Pancreas (tissue), 10 donors: Measurements from ENCODE around the gene PDZD4. TPM values are rescaled to one million over a fixed set of nuclear protein-coding genes. Genes with fewer than 3 reads are reported as not detected.

Experiments
- ATAC-seq, 4 donors: fragments of 200-7000 bp; cut with Tn5 transposase; one replicate each; pipeline versions ENCODE4 v1.8.0 to v1.9.1; 2020; ENCODE audit warnings: mild to moderate bottlenecking in 4 of 4, moderate library complexity in 4 of 4
- DNase-seq, 6 donors: peaks; one replicate each; pipeline ENCODE4 v3.0.0-alpha.2; 2020
- FAIRE-seq: peaks from 2 replicates; lab custom pipeline; 2012; peaks lifted over from hg19 to GRCh38; lab: Jason Lieb, UNC
- H3K27ac ChIP-seq, 4 donors: fragments of 200-600 bp; sonication (generic); 1 replicate in 3 of 4; 2 replicates in 1 of 4; pipeline versions ENCODE4 v1.5.0 to v1.8.0; 2020
- H3K27me3 ChIP-seq, 4 donors: fragments of 200-600 bp; one replicate each; pipeline ENCODE4 v1.8.0; 2021
- H3K36me3 ChIP-seq, 3 donors: fragments of 200-600 bp; sonication (generic) in 1 of 3; one replicate each; pipeline versions ENCODE4 v1.5.0 to v1.8.0; 2020 to 2021
- H3K4me1 ChIP-seq, 3 donors: fragments of 200-600 bp; one replicate each; pipeline ENCODE4 v1.8.0; 2021
- H3K4me3 ChIP-seq, 4 donors: fragments of 200-600 bp; sonication (generic) in 2 of 4; one replicate each; pipeline versions ENCODE4 v1.5.0 to v1.8.0; 2020 to 2021
- H3K9me3 ChIP-seq, 4 donors: fragments of 200-600 bp; one replicate each; pipeline ENCODE4 v1.8.0; 2021
- CTCF ChIP-seq, 4 donors: fragments of 200-600 bp; sonication (generic) in 3 of 4; IDR thresholded peaks; one replicate each; pipeline versions ENCODE4 v1.5.0 to v1.8.0; 2021; ENCODE audit warnings: antibody characterized with exemption in 4 of 4
- WGBS, 2 donors: extraction: QIAGEN DNeasy Blood & Tissue Kit; methylation state at CpG; one replicate each; pipeline ENCODE4 v1.1.7; 2013; 5-methylcytosine and 5-hydroxymethylcytosine counted together
- intact Hi-C, 3 donors: fragments of 100-400 bp; cut with DNase I; formaldehyde crosslinking; loops; one replicate each; pipeline versions ENCODE4 v1.11.1 to v1.14.2; 2022
- polyA plus RNA-seq, 2 donors: library from polyadenylated mRNA; stranded (reverse); fragments of 200-250 nt; gene quantifications; one replicate each; pipeline ENCODE4 v1.2.3, GENCODE V29; 2013
- total RNA-seq, 6 donors: library from RNA; stranded (reverse); fragmentation: NEBNext Ultra II Directional in 4 of 6; extraction: Animal tissue kit (Norgen Biotek cat#: 25700) in 4 of 6; gene quantifications; one replicate each; pipeline versions ENCODE4 v1.2.1 to v1.2.4, GENCODE V29; 2021 to 2023
- donor health status: healthy with polysubstance abuse.
- donor health status: DM: no; HTN: no; CAD: no; lungs with moderate emphysema.
- donor health status: DM: no; HTN: no; CAD: no.
- donor health status: control.
- donor health status: control.
- donor health status: Bipolar disorder and iron deficiency.
- donor health status: DM: yes; HTN: yes; CAD: no.
- donor health status: DM: no; HTN: no; CAD: no.
- donor health status: DM: no; HTN: no; CAD: no.
- donor health status: DM: yes; HTN: yes; CAD: no.

The PDZD4 gene
- total and polyA plus RNA-seq, 8 donors, result 0.79 to 15.2 (median 1.6) TPM

- H3K27ac ChIP-seq, result no peak overlapping the region
- H3K36me3 ChIP-seq, result no peaks in the 10 kb centered on the region
- H3K9me3 ChIP-seq, result no peaks in the 10 kb centered on the region
- no peak for TF ChIP-seq CTCF (IDR thresholded peaks at IDR 0.05)
- H3K27me3 ChIP-seq, result peaks cover 0 to 14% (median 1%) of the 10 kb centered on the region in 4 donors
- ATAC-seq (no peak), DNase-seq (no peak), FAIRE-seq (no peak)
- intact Hi-C loops, result no loop called here
- WGBS, 2 donors, result 73 to 87% methylated on average over 9 of the region's 9 CpGs
- no peak overlapping the region for H3K4me3 ChIP-seq
- no peaks in the 10 kb centered on the region for H3K4me1 ChIP-seq
Measured at GRCh38 chrX:153827903-153828302, 2.4 kb downstream of the PDZD4 start.

GRCh38 chrX:153827016-153827415 is 3.3 kb downstream of the PDZD4 start:
- no peak for FAIRE-seq
- no peaks in the 10 kb centered on the region for H3K4me1 ChIP-seq
- intact Hi-C loops, result no loop called here
- TF ChIP-seq CTCF (IDR thresholded peaks at IDR 0.05), result no peak
- no peak for ATAC-seq
- no peak overlapping the region for H3K27ac ChIP-seq
- no peak for DNase-seq
- 61 to 78% methylated on average over 3 of the region's 3 CpGs for WGBS, 2 donors
- no peaks in the 10 kb centered on the region for H3K9me3 ChIP-seq
- H3K36me3 ChIP-seq, result no peaks in the 10 kb centered on the region
- peaks cover 0 to 11% (median 1%) of the 10 kb centered on the region in 4 donors for H3K27me3 ChIP-seq
- H3K4me3 ChIP-seq, result no peak overlapping the region

- no peak for DNase-seq
- Histone ChIP-seq H3K4me3 (no peak overlapping the region), H3K9me3 (no peaks in the 10 kb centered on the region), H3K36me3 (no peaks in the 10 kb centered on the region), H3K27me3 (peaks cover 0 to 23% (median 1%) of the 10 kb centered on the region in 4 donors), H3K27ac (no peak overlapping the region), H3K4me1 (no peaks in the 10 kb centered on the region)
- no peak for TF ChIP-seq CTCF (IDR thresholded peaks at IDR 0.05)
- ATAC-seq, result no peak
- WGBS, 2 donors, result 66 to 75% methylated on average over 8 of the region's 8 CpGs
- no peak for FAIRE-seq
- intact Hi-C loops, result no loop called here
Measured at GRCh38 chrX:153825042-153825441, 5.3 kb downstream of the PDZD4 start.

GRCh38 chrX:153824348-153824747 is 6.0 kb downstream of the PDZD4 start:
- Histone ChIP-seq H3K27me3 (peaks cover 0 to 28% (median 1%) of the 10 kb centered on the region in 4 donors), H3K27ac (no peak overlapping the region), H3K4me1 (no peaks in the 10 kb centered on the region), H3K4me3 (no peak overlapping the region), H3K9me3 (no peaks in the 10 kb centered on the region), H3K36me3 (no peaks in the 10 kb centered on the region)
- ATAC-seq (no peak), FAIRE-seq (no peak), DNase-seq (no peak)
- intact Hi-C loops, result no loop called here
- TF ChIP-seq CTCF (IDR thresholded peaks at IDR 0.05), result no peak
- 78 to 80% methylated on average over 10 of the region's 10 CpGs for WGBS, 2 donors

- DNase-seq (no peak), FAIRE-seq (no peak), ATAC-seq (no peak)
- Histone ChIP-seq H3K4me1 (no peaks in the 10 kb centered on the region), H3K4me3 (no peak overlapping the region), H3K36me3 (no peaks in the 10 kb centered on the region), H3K27ac (no peak overlapping the region), H3K9me3 (no peaks in the 10 kb centered on the region), H3K27me3 (peaks cover 0 to 17% (median 1%) of the 10 kb centered on the region in 4 donors)
- 81 to 83% methylated on average over 9 of the region's 9 CpGs for WGBS, 2 donors
- no peak for TF ChIP-seq CTCF (IDR thresholded peaks at IDR 0.05)
- intact Hi-C loops, result no loop called here
Measured at GRCh38 chrX:153821066-153821465, 9.3 kb downstream of the PDZD4 start.
